Endothelial cell of umbilical vein (primary cell): ENCODE results near the gene BNC2.

ENCODE experiments used
- EZH2 ChIP-seq: IDR thresholded peaks from 2 replicates; pipeline ENCODE4 v1.6.1; 2012; ENCODE audit warnings: borderline replicate concordance, low read depth, mild to moderate bottlenecking, moderate library complexity, low read length, inconsistent platforms; ENCODE audit not compliant: severe bottlenecking
- FOS ChIP-seq: IDR thresholded peaks from 2 replicates; pipeline ENCODE4 v1.6.1; 2011; ENCODE audit warnings: mild to moderate bottlenecking, low read length, moderate library complexity, borderline replicate concordance; ENCODE audit not compliant: insufficient read depth
- GATA2 ChIP-seq: IDR thresholded peaks from 2 replicates; pipeline ENCODE4 v1.7.0; 2011; ENCODE audit warnings: low read depth, mild to moderate bottlenecking, moderate library complexity, mixed read lengths, low read length; ENCODE audit not compliant: insufficient read length, insufficient read depth
- MYC ChIP-seq: IDR thresholded peaks from one replicate; pipeline ENCODE4 v1.6.1; 2011; ENCODE audit warnings: mild to moderate bottlenecking, low read depth, low read length
- POLR2A ChIP-seq: IDR thresholded peaks from 2 replicates; pipeline ENCODE4 v1.6.1; 2012; ENCODE audit warnings: low read depth, mild to moderate bottlenecking, control low read depth, low read length
- POLR2AphosphoS5 ChIP-seq: IDR thresholded peaks from 2 replicates; pipeline ENCODE4 v1.6.1; 2012; ENCODE audit warnings: low read depth, mild to moderate bottlenecking, control low read depth, low read length, moderate library complexity; ENCODE audit not compliant: insufficient read depth
- TF ChIP-seq, protein P1 (sequence below), 2 donors: IDR thresholded peaks; 1 replicate in 1 of 2; 2 replicates in 1 of 2; pipeline ENCODE4 v1.5.1; 2011; ENCODE audit warnings: low read length in 2 of 2, mild to moderate bottlenecking in 2 of 2, moderate library complexity in 2 of 2, control low read depth in 1 of 2, inconsistent platforms in 1 of 2, low read depth in 1 of 2; ENCODE audit not compliant: insufficient read depth in 1 of 2; ENCODE audit errors: extremely low read depth in 1 of 2
- TF ChIP-seq, protein P2 (sequence below): IDR thresholded peaks from 2 replicates; pipeline ENCODE4 v1.6.1; 2011; ENCODE audit not compliant: insufficient read depth, insufficient read length

DNA sequence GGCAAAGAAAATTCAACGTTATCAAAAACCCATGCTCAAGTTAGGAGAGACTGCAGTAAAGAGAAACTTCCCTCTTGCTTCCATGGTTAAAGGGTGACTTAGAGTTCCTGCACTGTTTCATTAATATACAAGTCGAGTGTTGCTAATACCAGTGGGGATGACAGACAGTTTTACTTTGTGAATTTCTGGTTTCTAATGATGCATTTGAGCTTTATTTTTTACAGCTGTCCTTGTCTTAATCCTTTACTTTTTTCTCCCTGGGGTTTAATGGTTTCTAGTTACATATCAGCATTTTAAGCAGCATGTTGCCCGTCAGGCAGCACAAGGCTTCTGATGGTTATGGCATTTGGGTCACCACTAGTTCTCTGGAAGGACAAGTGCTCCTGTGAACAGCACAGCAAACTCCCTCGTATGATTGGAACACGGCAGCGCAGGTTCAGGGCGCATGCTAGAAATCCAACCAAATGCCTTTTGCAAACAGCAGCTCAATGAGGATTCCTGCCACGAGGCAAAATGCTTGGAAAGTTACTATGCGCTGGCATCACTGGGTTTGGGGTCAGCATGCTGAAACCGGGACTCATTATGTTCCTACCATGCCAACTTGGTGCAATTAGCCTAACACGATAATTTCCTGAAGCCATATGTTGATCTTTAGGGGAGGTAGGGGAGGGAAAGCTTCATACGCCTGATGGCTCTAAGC, 463.8 kb downstream of the BNC2 start:
- TF ChIP-seq, protein P1, sequence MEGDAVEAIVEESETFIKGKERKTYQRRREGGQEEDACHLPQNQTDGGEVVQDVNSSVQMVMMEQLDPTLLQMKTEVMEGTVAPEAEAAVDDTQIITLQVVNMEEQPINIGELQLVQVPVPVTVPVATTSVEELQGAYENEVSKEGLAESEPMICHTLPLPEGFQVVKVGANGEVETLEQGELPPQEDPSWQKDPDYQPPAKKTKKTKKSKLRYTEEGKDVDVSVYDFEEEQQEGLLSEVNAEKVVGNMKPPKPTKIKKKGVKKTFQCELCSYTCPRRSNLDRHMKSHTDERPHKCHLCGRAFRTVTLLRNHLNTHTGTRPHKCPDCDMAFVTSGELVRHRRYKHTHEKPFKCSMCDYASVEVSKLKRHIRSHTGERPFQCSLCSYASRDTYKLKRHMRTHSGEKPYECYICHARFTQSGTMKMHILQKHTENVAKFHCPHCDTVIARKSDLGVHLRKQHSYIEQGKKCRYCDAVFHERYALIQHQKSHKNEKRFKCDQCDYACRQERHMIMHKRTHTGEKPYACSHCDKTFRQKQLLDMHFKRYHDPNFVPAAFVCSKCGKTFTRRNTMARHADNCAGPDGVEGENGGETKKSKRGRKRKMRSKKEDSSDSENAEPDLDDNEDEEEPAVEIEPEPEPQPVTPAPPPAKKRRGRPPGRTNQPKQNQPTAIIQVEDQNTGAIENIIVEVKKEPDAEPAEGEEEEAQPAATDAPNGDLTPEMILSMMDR (IDR thresholded peaks at IDR 0.05; ENCODE audit: extremely low read depth in 1 of 2, insufficient read depth in 1 of 2, low read depth in 1 of 2, low read length in 2 of 2), result no peak
- no peak for TF ChIP-seq POLR2AphosphoS5
- no peak for TF ChIP-seq EZH2
- TF ChIP-seq, protein P2, sequence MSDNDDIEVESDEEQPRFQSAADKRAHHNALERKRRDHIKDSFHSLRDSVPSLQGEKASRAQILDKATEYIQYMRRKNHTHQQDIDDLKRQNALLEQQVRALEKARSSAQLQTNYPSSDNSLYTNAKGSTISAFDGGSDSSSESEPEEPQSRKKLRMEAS, result no peak
- TF ChIP-seq POLR2A, result no peak
- TF ChIP-seq MYC, result no peak
- TF ChIP-seq FOS, result no peak
- no peak for TF ChIP-seq GATA2
